ENCODE results near the gene ARL6IP5.

ARL6IP5 gene

DNA sequence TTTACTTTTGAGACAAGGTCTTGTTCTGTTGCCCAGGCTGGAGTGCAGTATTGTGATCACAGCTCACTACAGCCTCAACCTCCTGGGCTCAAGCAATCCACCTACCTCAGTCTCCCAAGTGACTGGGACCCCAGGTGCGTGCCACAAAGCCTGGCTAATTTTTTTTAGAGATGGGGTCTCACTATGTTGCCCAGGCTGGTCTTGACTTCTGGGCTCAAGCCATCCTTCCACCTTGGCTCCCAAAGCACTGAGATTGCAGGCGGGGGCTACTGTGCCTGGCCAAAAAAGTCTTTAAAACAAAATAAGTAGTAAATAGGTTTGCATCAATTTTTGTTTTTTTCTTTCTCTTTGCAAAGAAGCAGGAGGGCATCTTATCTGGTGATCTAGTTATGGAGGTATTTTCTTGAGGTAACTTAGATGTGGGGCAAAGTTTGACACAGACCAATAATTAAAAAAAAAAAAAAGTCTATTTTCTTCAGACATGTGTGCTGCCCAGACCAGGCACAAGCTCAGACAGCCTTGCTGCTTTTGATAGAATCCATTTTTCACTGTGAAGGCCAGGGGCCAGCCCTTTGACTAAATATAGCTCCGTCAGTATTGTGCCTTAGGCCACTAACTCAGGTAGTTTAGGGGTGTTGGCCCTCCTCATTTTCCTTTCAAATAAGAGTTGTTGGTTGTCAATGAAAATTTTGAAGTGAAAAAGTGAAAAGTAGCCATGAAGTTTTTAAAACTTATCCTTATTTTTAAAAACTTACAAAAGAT, 2.5 kb downstream of the ARL6IP5 start:
- DNase-seq = no peak

DNA sequence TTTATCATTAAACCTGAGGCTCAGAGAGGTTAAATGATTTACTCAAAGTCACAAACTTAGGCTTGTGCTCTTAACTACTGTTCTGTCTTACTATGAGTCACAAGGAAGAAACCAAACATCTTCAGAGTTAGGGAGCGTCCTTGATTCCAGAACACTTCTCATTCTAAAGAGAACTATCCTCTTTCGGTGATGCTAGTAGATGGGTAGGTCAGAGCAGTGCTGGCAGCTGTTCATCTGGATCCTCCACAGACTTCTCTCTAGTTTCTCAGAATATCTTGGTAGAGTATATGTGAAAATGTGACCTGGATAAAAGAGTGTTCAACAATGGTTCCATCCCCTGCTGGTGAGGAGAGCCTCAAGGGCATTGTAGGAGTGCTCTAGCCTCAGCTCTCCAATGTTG, 3.3 kb downstream of the ARL6IP5 start:
- no peak for DNase-seq

DNA sequence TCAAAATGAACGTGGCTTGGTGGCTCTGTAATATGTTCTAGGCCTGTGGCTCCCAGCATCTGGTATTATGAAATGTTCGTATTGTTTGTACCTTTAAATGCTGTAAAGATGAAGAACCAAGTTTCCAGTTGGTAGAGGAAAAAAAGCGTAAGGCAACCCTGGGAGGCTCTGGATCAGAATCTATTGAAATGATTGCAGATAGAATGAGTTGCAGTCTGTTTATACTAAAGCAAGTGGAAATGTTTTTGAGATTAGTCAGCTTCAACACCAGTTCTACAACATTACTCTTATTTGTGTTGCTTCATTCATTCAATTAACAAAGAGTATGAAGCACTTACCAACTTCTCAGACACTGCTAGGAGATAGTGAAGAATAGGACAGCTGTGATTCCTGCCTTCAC, 5.3 kb downstream of the ARL6IP5 start:
- no peak for DNase-seq

DNA sequence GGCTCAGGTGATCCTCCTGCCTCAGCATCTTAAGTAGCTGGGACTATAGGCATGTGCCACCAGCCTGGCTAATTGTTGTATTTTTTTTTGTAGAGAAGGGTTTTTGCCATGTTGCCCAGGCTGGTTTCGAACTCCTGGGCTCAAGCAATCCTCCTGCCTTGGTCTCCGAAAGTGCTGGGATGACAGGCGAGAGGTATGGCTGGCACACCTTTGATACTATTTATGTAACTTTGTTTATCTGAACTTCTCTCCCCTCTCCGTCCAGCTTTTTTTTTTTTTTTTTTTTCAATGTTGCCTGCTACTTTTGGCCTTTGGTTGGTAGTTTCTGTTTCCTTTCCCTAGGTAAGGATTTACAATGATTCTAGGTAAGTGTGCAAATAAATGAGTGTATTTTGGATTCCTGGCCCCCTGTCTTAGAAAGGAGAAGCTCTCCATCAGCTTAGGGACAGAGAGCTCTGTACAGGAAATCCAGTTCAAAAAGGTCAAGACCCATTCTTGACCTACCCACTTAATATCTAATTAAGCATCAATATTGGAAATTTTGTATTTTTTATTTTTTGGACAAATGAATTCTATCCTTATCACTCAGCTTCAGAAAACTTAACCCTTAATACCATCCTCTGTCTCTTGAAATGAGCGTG, 6.8 kb downstream of the ARL6IP5 start:
- no peak for DNase-seq

DNA sequence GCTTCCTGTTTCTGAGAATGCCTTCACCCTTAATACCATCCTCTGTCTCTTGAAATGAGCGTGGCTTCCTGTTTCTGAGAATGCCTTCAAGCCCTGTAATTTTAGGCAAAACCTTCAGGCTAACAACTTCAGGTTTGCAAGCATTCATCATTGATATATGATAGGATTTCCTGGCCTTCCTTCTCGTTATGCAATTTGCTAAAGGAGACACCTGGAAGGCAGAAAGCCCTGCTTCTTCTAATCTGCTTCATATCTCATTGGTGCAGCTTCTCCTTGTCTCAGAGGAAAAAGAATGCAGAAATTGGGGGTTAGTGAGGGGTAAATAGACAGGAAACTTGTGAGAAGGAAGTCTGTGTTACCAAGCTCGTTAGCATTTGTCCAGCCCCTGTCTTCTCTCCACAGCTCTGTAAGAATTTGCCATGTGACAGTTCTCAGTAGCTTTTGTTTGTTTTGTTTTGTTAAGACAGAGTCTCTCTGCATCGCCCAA, 7.3 kb downstream of the ARL6IP5 start:
- DNase-seq = no peak

DNA sequence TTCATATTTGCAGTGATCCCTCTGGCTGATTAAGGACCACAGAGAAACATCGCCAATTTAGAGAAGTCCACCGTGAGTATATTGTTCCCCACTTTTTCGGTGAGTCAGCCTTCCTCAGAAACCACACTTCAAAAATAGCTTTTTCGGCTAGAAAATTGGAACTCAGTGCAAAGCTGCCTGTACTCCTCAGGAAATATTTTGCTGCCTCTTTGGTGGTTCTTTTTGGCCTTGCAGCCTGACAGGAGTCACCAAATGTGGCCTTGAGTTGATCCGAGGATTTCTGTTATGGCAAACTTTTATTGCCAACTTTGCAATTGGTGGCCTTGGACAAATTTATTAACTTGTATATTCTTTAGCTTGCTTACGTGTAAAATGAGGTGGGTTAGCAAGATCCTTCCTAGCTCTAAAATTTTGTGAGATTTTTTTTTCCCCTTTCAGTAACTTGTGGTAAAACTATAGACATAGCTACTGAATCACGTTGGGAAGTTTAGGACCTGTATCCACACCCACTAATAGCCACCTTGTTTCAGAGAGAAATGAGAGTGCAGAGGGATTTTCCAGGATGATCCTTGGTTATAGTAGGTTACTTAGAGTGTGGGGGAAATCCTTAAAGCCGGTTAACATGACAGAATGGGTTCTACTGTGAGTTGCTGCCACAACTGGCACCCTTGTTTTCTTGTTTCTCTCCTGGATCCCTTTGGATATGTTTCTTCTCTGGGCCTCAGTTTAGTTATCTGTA, 9.9 kb downstream of the ARL6IP5 start:
- DNase-seq = no peak

DNA sequence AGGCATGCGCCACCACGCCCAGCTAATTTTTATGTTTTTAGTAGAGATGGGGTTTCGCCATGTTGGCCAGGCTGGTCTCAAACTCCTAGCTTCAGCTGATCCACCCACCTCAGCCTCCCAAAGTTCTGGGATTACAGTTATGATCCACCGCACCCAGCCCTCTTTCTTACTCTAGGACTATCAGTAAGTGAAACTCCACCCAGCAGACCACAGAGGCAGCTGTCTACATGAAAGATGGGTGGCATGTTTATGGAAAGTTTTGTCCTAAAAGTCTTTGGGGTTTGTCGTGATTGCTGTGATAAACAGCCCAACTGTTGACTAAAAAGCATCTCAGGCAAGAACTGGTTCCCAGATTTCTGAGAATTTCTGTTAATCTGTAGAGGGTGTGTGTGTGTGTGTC, 10.9 kb downstream of the ARL6IP5 start:
- DNase-seq = no peak

DNA sequence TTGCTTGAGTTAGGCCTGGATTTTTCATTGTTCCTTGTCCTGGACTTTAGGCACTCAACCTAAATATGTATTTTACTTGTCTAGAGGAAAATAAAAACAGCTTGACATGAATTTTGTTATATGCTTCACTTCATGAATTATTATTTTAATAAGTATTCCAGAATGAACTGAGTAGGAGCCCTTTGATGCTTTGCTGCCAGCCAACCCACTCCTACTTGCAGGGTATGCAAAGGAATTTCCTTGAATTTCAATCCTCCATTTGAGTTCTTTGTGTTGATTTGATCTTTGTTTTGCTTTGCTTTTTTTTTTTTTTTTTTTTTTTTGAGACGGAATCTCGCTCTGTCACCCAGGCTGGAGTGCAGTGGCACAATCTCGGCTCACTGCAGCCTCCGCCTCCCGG, 11.6 kb downstream of the ARL6IP5 start:
- DNase-seq = no peak

DNA sequence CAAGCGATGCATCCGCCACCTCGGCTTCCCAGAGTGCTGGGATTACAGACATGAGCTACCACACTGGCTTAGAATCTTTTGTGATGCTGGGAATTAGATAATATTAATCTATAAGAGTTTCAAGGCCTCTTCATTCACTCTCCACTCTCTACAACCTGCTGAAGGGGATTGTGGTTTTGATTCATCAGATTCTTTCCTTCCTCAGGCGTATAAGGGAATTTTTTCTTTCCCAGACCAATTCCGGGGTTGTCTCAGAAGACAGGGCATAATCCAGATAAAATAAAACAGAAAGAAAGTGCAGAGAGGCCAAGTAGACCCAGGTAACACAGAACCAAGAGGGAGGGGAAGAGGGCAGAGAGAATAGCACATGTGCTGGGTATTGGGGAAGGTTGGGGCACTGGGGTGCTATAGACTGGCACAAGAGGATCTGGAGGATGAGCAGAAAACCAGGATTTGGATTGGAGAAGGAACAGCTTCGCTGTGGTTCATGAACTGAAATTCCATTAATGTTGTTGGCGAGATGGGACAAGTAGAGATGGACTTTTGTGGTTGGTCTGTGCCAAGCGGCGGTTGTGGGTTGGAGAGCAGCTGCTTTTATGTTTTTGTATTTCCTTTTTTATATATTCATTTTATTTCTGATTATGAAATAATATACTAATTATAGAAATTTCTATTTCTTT, 12.8 kb downstream of the ARL6IP5 start:
- DNase-seq = no peak

DNA sequence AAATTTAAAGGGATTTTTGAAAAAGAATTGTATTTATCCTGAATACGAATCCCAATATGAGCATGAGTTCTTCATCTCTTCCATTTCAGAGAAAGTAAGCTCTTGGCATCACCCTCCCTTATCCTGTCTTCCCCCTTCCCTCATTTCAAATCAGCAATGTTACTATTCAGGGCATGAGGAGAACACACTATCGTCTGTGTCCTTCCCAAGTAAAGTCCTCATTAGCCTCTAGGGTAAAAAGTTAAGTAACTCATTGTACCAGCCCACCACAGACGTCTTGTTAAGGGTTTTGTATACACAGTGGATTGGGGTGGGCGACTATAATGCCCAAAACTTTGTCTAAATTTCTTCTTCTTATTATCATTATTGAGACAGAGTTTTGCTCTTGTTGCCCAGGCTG, 14.8 kb downstream of the ARL6IP5 start:
- no peak for DNase-seq

DNA sequence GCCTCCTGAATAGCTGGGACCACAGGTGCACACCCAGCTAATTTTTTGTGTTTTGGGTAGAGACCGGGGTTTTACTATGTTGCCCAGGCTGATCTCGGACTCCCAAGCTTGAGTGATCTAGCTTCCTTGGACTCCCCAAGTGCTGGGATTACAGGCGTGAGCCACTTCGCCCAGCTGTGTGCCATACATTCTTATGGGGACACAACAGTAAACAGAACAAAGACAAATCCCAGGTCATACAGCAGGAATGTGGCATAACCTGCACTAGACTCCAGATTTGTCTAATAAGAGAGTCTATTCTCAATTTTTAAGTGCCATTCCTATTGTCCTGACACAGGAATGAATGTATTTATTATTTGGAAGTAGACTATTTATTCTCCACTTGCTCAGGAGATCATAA, 17.6 kb downstream of the ARL6IP5 start:
- DNase-seq = no peak

DNA sequence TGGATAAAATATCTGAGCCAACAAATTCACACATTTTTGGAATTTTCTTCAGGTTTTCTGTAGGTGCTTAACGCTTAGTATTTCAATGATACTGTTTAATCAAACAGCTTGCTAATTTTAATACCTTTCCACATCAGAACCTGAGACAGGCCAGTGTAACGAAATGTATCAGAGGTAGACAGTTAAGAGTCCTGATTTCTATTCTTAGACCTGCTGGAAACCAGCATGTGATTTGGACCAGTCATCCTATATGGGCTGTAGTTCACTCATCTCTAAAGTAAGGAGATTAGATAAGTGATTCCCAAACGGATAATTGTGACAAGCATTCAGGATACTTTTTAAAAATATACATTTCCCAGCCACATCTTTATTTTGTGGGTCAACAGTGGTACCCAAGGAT, 18.4 kb downstream of the ARL6IP5 start:
- no peak for DNase-seq

DNA sequence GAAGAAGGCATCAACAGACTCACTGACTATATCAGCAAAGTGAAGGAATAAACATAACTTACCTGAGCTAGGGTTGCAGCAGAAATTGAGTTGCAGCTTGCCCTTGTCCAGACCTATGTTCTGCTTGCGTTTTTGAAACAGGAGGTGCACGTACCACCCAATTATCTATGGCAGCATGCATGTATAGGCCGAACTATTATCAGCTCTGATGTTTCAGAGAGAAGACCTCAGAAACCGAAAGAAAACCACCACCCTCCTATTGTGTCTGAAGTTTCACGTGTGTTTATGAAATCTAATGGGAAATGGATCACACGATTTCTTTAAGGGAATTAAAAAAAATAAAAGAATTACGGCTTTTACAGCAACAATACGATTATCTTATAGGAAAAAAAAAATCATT, 19.8 kb downstream of the ARL6IP5 start:
- DNase-seq = no peak

DNA sequence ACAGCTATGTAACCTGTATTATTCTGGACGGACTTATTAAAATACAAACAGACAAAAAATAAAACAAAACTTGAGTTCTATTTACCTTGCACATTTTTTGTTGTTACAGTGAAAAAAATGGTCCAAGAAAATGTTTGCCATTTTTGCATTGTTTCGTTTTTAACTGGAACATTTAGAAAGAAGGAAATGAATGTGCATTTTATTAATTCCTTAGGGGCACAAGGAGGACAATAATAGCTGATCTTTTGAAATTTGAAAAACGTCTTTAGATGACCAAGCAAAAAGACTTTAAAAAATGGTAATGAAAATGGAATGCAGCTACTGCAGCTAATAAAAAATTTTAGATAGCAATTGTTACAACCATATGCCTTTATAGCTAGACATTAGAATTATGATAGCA, 20.6 kb downstream of the ARL6IP5 start:
- no peak for DNase-seq

DNA sequence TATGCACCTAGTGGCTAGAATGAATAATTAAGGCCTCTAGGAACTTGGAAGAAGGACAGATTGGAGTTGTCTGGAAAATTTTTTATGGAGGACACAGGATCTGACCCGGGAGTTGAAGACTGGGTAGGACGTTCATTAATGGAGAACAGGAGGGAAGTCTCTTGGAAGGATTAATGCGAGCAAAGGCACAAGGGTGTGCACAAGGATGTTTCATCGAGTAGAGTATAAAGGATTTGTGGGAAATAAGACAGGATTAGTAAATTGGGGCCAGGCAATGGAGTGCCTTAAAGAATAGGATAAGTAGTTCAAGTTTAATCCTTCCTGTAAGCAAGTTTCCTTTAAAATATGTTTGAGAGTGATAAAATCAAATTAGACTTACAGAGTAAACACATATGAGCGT, 23.1 kb downstream of the ARL6IP5 start:
- DNase-seq = no peak

DNA sequence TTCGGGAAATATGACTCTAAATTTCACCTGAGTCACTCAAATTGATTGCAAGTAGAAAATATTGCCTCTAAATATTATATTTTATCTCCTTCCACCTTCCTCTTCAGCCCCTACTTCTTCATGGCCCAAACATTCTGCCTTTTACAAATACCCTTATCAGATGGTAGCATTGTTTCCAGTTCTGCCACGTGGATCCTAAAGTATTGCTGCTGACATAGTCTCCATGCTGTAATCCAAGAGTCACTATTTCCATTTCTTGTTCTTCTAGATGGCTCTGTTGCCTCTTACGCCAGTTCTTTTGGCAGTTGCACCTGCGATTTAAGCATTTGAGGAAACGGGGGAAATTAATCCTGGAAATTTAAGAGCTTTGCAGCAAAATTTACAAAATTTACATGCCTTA, 24.1 kb downstream of the ARL6IP5 start:
- DNase-seq = no peak

DNA sequence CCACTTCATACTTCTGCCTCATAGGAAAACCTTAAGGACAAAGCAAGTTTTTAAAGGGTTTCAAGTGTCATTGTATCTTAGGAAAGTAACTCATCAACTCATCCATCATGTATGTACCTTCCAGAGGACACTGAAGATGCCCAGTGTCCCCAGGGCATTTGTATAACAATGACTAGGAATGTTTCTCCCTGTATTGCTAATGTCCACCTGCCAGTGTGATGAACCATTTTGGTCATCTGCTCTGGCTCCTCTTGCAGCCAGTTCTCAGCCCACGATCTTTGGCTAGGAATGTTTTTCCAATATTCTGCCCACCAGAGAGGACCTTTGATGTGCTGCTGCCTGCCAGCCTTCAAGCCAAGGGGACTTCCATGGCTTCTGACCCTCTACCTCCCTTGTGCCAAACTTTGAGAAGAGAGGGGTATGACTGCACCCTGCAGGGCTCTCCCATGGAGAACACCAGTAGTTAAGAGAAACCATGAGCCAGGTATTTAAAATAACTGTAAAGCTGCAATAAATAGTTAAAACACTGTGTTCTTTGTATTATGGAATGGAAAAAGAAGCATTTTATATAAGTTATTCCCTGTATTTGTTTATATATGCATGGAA, 26.3 kb downstream of the ARL6IP5 start:
- no peak for DNase-seq

DNA sequence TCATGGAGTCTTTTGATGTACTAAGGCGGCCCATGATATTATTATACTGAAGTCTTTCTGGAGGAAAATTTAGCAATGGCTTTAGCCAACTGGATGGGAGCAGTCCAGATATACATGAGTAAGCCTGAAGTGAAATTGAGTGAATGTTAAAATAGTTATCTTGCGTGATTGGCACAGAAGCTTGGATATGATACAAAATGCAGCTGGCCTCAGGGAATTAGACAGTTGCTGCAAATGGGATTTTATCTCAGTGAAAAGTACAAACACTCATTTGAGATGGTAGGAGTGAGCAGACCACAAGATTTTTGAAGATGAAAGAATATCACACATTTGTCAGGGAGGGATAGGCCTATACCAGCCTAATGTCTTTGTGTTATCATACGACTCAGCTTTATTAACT, 28.8 kb downstream of the ARL6IP5 start:
- DNase-seq = no peak

DNA sequence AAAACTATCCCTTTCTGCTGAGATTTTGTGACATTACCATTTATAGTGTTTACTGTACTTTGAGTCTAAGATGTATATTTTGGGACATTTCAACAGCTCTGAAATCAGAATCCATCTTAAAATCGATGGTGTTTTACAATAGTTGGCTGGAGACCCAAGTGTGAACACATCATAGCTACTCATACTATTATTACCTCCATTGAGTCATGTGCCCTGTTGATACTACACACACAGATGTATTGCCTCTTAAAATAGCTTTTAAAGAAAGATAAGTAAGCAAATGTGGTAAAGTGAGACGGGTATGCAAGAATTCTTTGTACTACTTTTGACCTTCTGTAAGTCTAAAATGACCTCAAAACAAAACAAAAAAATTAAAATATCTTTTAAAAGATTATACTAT, 31.0 kb downstream of the ARL6IP5 start:
- DNase-seq = no peak

DNA sequence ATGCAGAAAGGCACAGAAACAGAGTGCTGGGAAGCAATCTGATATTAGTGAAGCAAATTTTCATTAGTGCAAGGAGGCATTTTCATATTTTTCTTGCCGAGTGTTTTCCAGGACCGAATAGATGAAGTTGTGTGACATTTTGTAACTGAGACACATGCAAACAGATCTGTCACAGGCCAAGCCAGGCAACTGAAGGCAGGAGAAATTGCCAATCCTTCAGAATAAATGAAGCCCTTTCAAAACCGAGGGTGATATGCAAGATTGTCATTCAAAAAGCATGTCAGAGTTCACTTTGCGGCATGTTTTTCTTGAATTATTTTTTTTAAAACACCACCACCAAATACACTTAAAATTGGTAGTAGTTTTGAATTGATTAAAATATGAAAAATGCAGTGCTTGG, 31.4 kb downstream of the ARL6IP5 start:
- DNase-seq = no peak

DNA sequence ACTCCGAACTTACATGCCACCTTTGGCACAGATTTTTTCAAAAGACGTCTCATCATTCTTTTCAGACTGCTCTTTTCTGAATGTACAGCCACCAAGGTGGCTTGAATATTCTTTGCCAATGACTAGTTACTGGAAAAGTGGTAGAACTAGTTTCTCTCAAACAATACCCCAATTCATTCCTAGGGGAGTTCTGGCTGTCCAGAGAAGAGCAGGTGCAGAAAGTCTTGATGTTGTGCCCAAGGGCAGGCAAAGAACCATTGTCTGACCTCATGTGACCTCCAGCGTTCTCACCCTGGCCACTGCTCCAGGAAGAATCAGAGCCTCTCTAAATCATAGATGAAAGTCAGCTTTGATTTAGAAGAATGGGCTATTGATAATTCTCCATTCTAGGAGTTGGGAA, 32.2 kb downstream of the ARL6IP5 start:
- no peak for DNase-seq

DNA sequence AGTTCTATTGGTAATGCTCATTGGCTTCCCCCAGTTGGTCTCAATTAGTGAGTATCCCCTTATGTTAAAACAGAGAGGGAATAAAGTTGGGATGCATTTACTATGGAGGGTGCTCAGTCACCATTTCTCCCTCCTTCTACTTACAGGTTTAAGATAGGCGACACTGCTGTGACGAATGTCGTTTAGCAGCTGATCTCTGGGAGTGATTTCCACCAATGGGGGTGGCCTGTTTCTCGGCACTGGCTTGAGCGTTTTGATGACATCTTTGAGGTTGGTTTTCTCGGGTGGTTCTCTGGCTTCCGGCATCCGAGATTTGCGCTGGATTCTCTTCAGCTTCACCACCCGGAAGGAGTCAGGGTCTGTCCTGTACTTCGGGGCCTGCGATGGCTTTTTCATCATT, 33.8 kb downstream of the ARL6IP5 start:
- no peak for DNase-seq

DNA sequence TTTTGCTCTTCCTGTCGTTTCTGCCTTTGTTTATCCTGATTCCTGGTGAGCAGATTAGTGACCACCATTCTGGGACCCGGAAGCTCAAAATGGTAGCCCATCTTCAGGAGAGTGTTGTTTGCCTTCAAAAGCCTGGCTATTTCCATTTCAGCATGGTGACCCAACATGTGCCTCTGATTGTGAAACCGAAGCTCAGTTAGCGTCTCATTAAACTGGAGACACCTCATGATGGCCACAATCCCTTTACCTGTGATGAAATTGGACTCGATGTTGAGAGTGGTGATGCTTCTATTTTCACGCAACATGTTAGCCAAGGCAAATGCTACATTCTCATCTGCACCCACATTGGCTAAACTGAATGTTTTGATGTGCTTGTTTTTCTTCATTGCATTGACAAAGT, 34.4 kb downstream of the ARL6IP5 start:
- no peak for DNase-seq
